Stimulated activated CD8-positive, alpha-beta memory T cell treated with anti-CD3 and anti-CD28 coated beads, Interleukin-4, amount 100 ng/mL, for 4 hours (primary cell): ENCODE data around the gene ZNF212.
"Not testable (repeated sequence)": the region's sequence is repeated elsewhere in the genome, so short reads cannot be mapped to it uniquely, and the experiment has no call there.

Experiments
- DNase-seq, 2 donors: peaks; one replicate each; pipeline ENCODE4 v3.0.0-alpha.2; 2020; ENCODE audit warnings: low read depth in 2 of 2, low spot score in 1 of 2

ZNF212 gene

GRCh38 chr7:149251518-149251917, 12.1 kb downstream of the ZNF212 start:
- not testable (repeated sequence) for DNase-seq

- no peak for DNase-seq
Observed at GRCh38 chr7:149252378-149252777, 12.9 kb downstream of the ZNF212 start.

GRCh38 chr7:149253665-149254064, 14.2 kb downstream of the ZNF212 start:
- no peak for DNase-seq

GRCh38 chr7:149254181-149254858, 14.9 kb downstream of the ZNF212 start:
- no peak for DNase-seq

GRCh38 chr7:149255174-149255573, 15.7 kb downstream of the ZNF212 start:
- DNase-seq, result no peak

- no peak for DNase-seq
Observed at GRCh38 chr7:149256568-149256967, 17.1 kb downstream of the ZNF212 start.

- no peak for DNase-seq
Observed at GRCh38 chr7:149257146-149257545, 17.7 kb downstream of the ZNF212 start.

GRCh38 chr7:149261316-149261828, 21.9 kb downstream of the ZNF212 start:
- no peak for DNase-seq

GRCh38 chr7:149261829-149262617, 22.6 kb downstream of the ZNF212 start, which contains the start of gene ZNF783:
Gene ZNF783, plus strand, starts transcription at chr7:149262196. Its CDS starts 138 bp downstream, at chr7:149262334.
- DNase-seq, result peak; percentile 62 to 79

GRCh38 chr7:149266451-149266850, 27.0 kb downstream of the ZNF212 start:
- no peak for DNase-seq

- no peak for DNase-seq
Observed at GRCh38 chr7:149267733-149268132, 28.3 kb downstream of the ZNF212 start.

GRCh38 chr7:149274424-149274823, 35.0 kb downstream of the ZNF212 start:
- not testable (repeated sequence) for DNase-seq

- no peak for DNase-seq
Observed at GRCh38 chr7:149277871-149278270, 38.4 kb downstream of the ZNF212 start.

- no peak for DNase-seq
Observed at GRCh38 chr7:149278396-149278795, 38.9 kb downstream of the ZNF212 start.

- DNase-seq, result no peak
Observed at GRCh38 chr7:149279111-149279743, 39.8 kb downstream of the ZNF212 start.

GRCh38 chr7:149280151-149280550, 40.7 kb downstream of the ZNF212 start:
- DNase-seq, result no peak

GRCh38 chr7:149280661-149281507, 41.4 kb downstream of the ZNF212 start:
- DNase-seq, result no peak

- no peak for DNase-seq
Observed at GRCh38 chr7:149281508-149282330, 42.3 kb downstream of the ZNF212 start.

GRCh38 chr7:149282331-149282655, 42.8 kb downstream of the ZNF212 start:
- no peak for DNase-seq

GRCh38 chr7:149283321-149283720, 43.9 kb downstream of the ZNF212 start:
- DNase-seq, result no peak
